GM21447 (cell line): Measurements from ENCODE around the gene SCUBE1.

Experiments used
- ATAC-seq: cut with Tn5 transposase; IDR thresholded peaks from one replicate; pipeline ENCODE4 v1.9.1; 2021; ENCODE audit not compliant: unreplicated experiment

The SCUBE1 gene

GRCh38 chr22:43343262-43343669 lies at the start of gene SCUBE1:
Gene SCUBE1 (minus strand): TSS chr22:43343372. CDS start chr22:43343261, 111 bp downstream.
- no peak for ATAC-seq

GRCh38 chr22:43392385-43392989 lies 49.3 kb upstream of the SCUBE1 start:
- ATAC-seq = no peak

GRCh38 chr22:43391306-43391705 lies 48.1 kb upstream of the SCUBE1 start:
- no peak for ATAC-seq

- ATAC-seq = no peak
Observed at GRCh38 chr22:43390872-43391271, 47.7 kb upstream of the SCUBE1 start.

- ATAC-seq = no peak
Observed at GRCh38 chr22:43390166-43390565, 47.0 kb upstream of the SCUBE1 start.

- no peak for ATAC-seq
Observed at GRCh38 chr22:43389227-43389836, 46.2 kb upstream of the SCUBE1 start.

GRCh38 chr22:43388420-43388851 lies 45.3 kb upstream of the SCUBE1 start:
- ATAC-seq = no peak

GRCh38 chr22:43387815-43388214 lies 44.6 kb upstream of the SCUBE1 start:
- no peak for ATAC-seq

GRCh38 chr22:43385770-43386641 lies 42.8 kb upstream of the SCUBE1 start:
- no peak for ATAC-seq

GRCh38 chr22:43384863-43385262 lies 41.7 kb upstream of the SCUBE1 start:
- no peak for ATAC-seq

- ATAC-seq = no peak
Observed at GRCh38 chr22:43381693-43382092, 38.5 kb upstream of the SCUBE1 start.

- no peak for ATAC-seq
Observed at GRCh38 chr22:43377896-43378704, 34.9 kb upstream of the SCUBE1 start.

- no peak for ATAC-seq
Observed at GRCh38 chr22:43377548-43377895, 34.4 kb upstream of the SCUBE1 start.

- ATAC-seq = no peak
Observed at GRCh38 chr22:43376765-43377547, 33.8 kb upstream of the SCUBE1 start.

- ATAC-seq = no peak
Observed at GRCh38 chr22:43375951-43376455, 32.8 kb upstream of the SCUBE1 start.

GRCh38 chr22:43370036-43370435 lies 26.9 kb upstream of the SCUBE1 start:
- ATAC-seq = no peak

GRCh38 chr22:43365715-43366440 lies 22.7 kb upstream of the SCUBE1 start:
- no peak for ATAC-seq

GRCh38 chr22:43364169-43364435 lies 20.9 kb upstream of the SCUBE1 start:
- no peak for ATAC-seq

GRCh38 chr22:43363315-43364168 lies 20.4 kb upstream of the SCUBE1 start:
- no peak for ATAC-seq
